GM12874 (cell line): Measurements from ENCODE around the gene CYB5RL.

ENCODE experiments used
- CTCF ChIP-seq: IDR thresholded peaks from 2 replicates; pipeline ENCODE4 v1.5.1; 2011; ENCODE audit warnings: low read depth, mild to moderate bottlenecking, control low read depth, low read length, moderate library complexity; ENCODE audit not compliant: insufficient read depth

CYB5RL gene

GRCh38 chr1:54218883-54219687, 19.3 kb upstream of the CYB5RL start:
- TF ChIP-seq CTCF = no peak

GRCh38 chr1:54215523-54215922, 15.7 kb upstream of the CYB5RL start:
- TF ChIP-seq CTCF = no peak

DNA sequence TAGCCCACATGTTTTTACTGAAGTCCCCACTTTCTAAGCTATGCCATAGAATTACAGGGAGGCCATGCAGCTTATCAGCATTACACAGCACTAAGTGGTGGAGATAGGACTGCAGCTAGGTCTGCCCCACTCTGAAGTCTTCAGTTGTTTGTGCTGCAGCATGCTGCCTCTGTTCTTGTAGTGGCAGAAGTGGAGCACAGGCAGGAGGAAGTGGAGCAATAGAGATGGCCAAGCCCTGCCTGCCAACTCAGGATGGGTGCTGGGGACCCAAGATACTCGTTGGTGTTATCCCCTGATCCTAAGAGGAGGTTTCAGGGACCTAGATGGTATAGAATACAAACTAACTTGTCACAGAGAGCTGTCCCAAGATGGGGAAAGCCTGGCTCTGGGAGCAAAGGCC, 13.0 kb upstream of the CYB5RL start:
- TF ChIP-seq CTCF = no peak

DNA sequence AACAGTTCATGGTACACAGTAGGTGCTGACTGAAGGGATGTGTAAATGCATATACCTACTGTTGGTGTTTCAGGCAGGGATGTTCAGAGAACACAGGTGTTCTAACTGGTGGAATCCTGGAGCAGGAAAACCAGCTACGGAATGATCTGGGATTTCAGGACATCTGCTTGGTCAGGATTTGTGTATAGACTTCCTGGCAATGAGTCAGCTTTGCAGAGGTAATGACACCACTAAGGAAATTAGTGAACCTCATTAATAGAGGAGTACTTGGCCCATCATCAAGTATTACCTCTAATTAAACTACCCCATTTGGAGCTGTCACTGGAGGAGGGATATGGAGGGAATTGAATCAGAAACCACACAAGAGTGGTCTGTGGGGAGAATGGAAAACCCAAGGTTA, 7.5 kb upstream of the CYB5RL start:
- no peak for TF ChIP-seq CTCF

DNA sequence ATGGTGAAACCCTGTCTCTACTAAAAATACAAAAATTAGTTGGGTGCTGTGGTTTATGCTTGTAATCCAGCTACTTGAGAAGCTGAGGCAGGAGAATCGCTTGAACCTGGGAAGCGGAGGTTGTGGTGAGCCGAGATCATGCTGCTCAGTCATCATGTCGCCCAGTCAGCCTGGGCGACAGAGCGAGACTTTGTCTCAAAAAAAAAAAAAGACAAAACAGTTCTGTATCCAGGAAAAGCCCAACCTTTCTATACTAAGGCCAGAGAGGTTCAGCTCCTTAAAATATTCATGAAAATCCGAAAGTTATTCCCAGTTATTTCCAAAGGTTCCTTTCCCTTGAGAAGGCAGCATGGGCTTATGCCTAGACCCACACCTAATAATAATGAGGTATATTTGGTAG, 4.4 kb upstream of the CYB5RL start:
- TF ChIP-seq CTCF = no peak

- TF ChIP-seq CTCF = no peak
Observed at GRCh38 chr1:54200519-54200997, 728 bp upstream of the CYB5RL start.

GRCh38 chr1:54199151-54199764, 572 bp downstream of the CYB5RL start:
- TF ChIP-seq CTCF = no peak
